Hepatocyte (in vitro differentiated cells): Measurements from ENCODE around the gene TOR1AIP2. TPM values are rescaled to one million over a fixed set of nuclear protein-coding genes. Genes with fewer than 3 reads are reported as not detected.

ENCODE experiments used
- DNase-seq: peaks from one replicate; pipeline ENCODE4 v3.0.0-alpha.2; 2016; ENCODE audit warnings: low spot score
- H2AFZ ChIP-seq: fragments of 200-600 bp; sonication (generic); 2 replicates; pipeline ENCODE4 v1.6.0; 2016; ENCODE audit warnings: antibody characterized with exemption, mild to moderate bottlenecking
- H3K27ac ChIP-seq: fragments of 200-600 bp; sonication (generic); 2 replicates; pipeline ENCODE4 v1.5.1; 2016; ENCODE audit warnings: mild to moderate bottlenecking
- H3K27me3 ChIP-seq: fragments of 200-600 bp; sonication (generic); 2 replicates; pipeline ENCODE4 v1.6.1; 2016
- H3K36me3 ChIP-seq: fragments of 200-600 bp; sonication (generic); replicated peaks from 2 replicates; pipeline ENCODE4 v1.5.1; 2016; ENCODE audit warnings: low read depth; ENCODE audit not compliant: insufficient read depth
- H3K4me1 ChIP-seq: fragments of 200-600 bp; sonication (generic); 2 replicates; pipeline ENCODE4 v1.5.1; 2016; ENCODE audit warnings: mild to moderate bottlenecking, moderate library complexity; ENCODE audit not compliant: insufficient read depth
- H3K4me2 ChIP-seq: fragments of 200-600 bp; sonication (generic); 2 replicates; pipeline ENCODE4 v1.6.0; 2016
- H3K4me3 ChIP-seq: fragments of 200-600 bp; sonication (generic); 2 replicates; pipeline ENCODE4 v1.5.1; 2016; ENCODE audit warnings: mild to moderate bottlenecking
- H3K79me2 ChIP-seq: fragments of 200-600 bp; sonication (generic); 2 replicates; pipeline ENCODE4 v1.6.0; 2017; ENCODE audit warnings: mild to moderate bottlenecking
- H3K9me2 ChIP-seq: fragments of 200-600 bp; sonication (generic); replicated peaks from 2 replicates; pipeline ENCODE4 v1.6.0; 2017; ENCODE audit warnings: mild to moderate bottlenecking; ENCODE audit not compliant: insufficient read depth
- H3K9me3 ChIP-seq: fragments of 200-600 bp; sonication (generic); 2 replicates; pipeline ENCODE4 v1.5.1; 2016; ENCODE audit warnings: low read depth, mild to moderate bottlenecking
- H4K20me1 ChIP-seq: fragments of 200-600 bp; sonication (generic); 2 replicates; pipeline ENCODE4 v1.6.0; 2016; ENCODE audit warnings: mild to moderate bottlenecking; ENCODE audit not compliant: insufficient read depth, poor library complexity, severe bottlenecking
- CTCF ChIP-seq: fragments of 200-600 bp; sonication (generic); IDR thresholded peaks from 2 replicates; pipeline ENCODE4 v1.5.1; 2016; ENCODE audit warnings: antibody characterized with exemption, mild to moderate bottlenecking; ENCODE audit not compliant: poor library complexity
- EZH2 ChIP-seq: fragments of 200-600 bp; sonication (generic); IDR thresholded peaks from 2 replicates; pipeline ENCODE4 v1.6.1; 2016; ENCODE audit warnings: antibody characterized with exemption, mild to moderate bottlenecking, borderline replicate concordance
- EZH2phosphoT487 ChIP-seq: fragments of 200-600 bp; sonication (generic); IDR thresholded peaks from one replicate; pipeline ENCODE4 v1.6.1; 2018; ENCODE audit warnings: antibody characterized with exemption, mild to moderate bottlenecking, low read depth, moderate library complexity; ENCODE audit not compliant: unreplicated experiment, severe bottlenecking
- WGBS: methylation state at CpG from one replicate; pipeline ENCODE4 v1.1.6; 2016; ENCODE audit warnings: low lambda C conversion rate; ENCODE audit errors: missing lambda C conversion rate; 5-methylcytosine and 5-hydroxymethylcytosine counted together
- polyA plus RNA-seq: library from polyadenylated mRNA; unstranded; fragments of >200 nt; fragmentation: Nextera tagmentation; extraction: Ambion mirVana; gene quantifications from 2 replicates; pipeline ENCODE4 v1.2.1, GENCODE V29; 2016
- total RNA-seq: library from RNA; depleted of rRNA; stranded (reverse); fragments of >200 nt; gene quantifications from 2 replicates; pipeline ENCODE4 v1.2.3, GENCODE V29; 2014

Gene TOR1AIP2
- total and polyA plus RNA-seq, 2 experiments from 2014 or later: 36.6 to 158 TPM

- DNase-seq: peak; percentile 71
- Histone ChIP-seq H4K20me1 (peaks cover 32% of the 10 kb centered on the region), H3K9me3 (no peaks in the 10 kb centered on the region), H3K4me2 (peak overlapping the region; percentile 81), H3K27me3 (no peaks in the 10 kb centered on the region), H3K9me2 (no peaks in the 10 kb centered on the region), H2AFZ (no peak overlapping the region), H3K4me1 (peaks cover 39% of the 10 kb centered on the region), H3K36me3 (no peaks in the 10 kb centered on the region), H3K79me2 (peaks cover 75% of the 10 kb centered on the region), H3K4me3 (peak overlapping the region; percentile 32), H3K27ac (peak overlapping the region; percentile 82)
- 13% methylated on average over 3 of the region's 3 CpGs for WGBS
- no peak for TF ChIP-seq EZH2phosphoT487
- TF ChIP-seq EZH2: no peak
- no peak for TF ChIP-seq CTCF
These were observed 1.3 kb downstream of the TOR1AIP2 start for GRCh38 chr1:179876300-179876715.

GRCh38 chr1:179875596-179876299 lies 1.9 kb downstream of the TOR1AIP2 start:
- TF ChIP-seq CTCF (no peak), EZH2 (no peak), EZH2phosphoT487 (no peak)
- no peaks in the 10 kb centered on the region for H3K27me3 ChIP-seq
- DNase-seq: no peak
- H4K20me1 ChIP-seq: peaks cover 38% of the 10 kb centered on the region
- peaks cover 80% of the 10 kb centered on the region for H3K79me2 ChIP-seq
- peak overlapping the region; percentile 0 for H3K4me3 ChIP-seq
- no peak overlapping the region for H2AFZ ChIP-seq
- H3K4me1 ChIP-seq: peaks cover 34% of the 10 kb centered on the region
- 70% methylated on average over 4 of the region's 4 CpGs for WGBS
- H3K36me3 ChIP-seq: no peaks in the 10 kb centered on the region
- peak overlapping the region; percentile 82 for H3K27ac ChIP-seq
- peak overlapping the region; percentile 81 for H3K4me2 ChIP-seq
- H3K9me3 ChIP-seq: no peaks in the 10 kb centered on the region
- H3K9me2 ChIP-seq: no peaks in the 10 kb centered on the region

- Histone ChIP-seq H3K9me3 (no peaks in the 10 kb centered on the region), H3K27me3 (no peaks in the 10 kb centered on the region), H4K20me1 (peaks cover 55% of the 10 kb centered on the region), H3K9me2 (no peaks in the 10 kb centered on the region), H3K27ac (peak overlapping the region; percentile 82), H2AFZ (no peak overlapping the region), H3K4me2 (peak overlapping the region; percentile 81), H3K79me2 (peaks cover 87% of the 10 kb centered on the region), H3K4me1 (peaks cover 29% of the 10 kb centered on the region), H3K4me3 (no peak overlapping the region), H3K36me3 (no peaks in the 10 kb centered on the region)
- TF ChIP-seq CTCF (no peak), EZH2 (no peak), EZH2phosphoT487 (no peak)
- DNase-seq: no peak
- WGBS: 57% methylated on average over 2 of the region's 2 CpGs
These were observed 4.2 kb downstream of the TOR1AIP2 start for GRCh38 chr1:179873438-179873851.
